HCT116 (cell line): ENCODE results near the gene ST14. TPM values are rescaled to one million over a fixed set of nuclear protein-coding genes. Genes with fewer than 3 reads are reported as not detected.

Experiments used
- ATAC-seq: fragments of 200-7000 bp; cut with Tn5 transposase; 2 replicates; pipeline ENCODE4 v1.9.1; 2020; ENCODE audit warnings: mild to moderate bottlenecking, moderate library complexity
- BruUV-seq: library from RNA; stranded (reverse); fragments of 400-500 nt; replicated peaks from 2 replicates; lab custom pipeline; 2021; lab: Mats Ljungman, UMichigan
- CTCF ChIA-PET: fragments of 300-600 bp; sonication (Branson Sonifier 250); formaldehyde crosslinking; loops from one replicate; lab custom pipeline; 2021; ENCODE audit warnings: antibody characterized with exemption; lab: Charles Lee
- POLR2A ChIA-PET: fragments of 300-600, 350-600 bp; sonication (Branson Sonifier 250); formaldehyde crosslinking; loops from one replicate; lab custom pipeline; 2021; ENCODE audit warnings: antibody characterized with exemption; lab: Charles Lee
- RAD21 ChIA-PET, 2 experiments: fragments of 300-600 bp; sonication (Branson Sonifier 250); formaldehyde crosslinking; loops; one replicate each; lab custom pipeline; 2023; ENCODE audit warnings: low total read pairs in 2 of 2; ENCODE audit not compliant: uncharacterized antibody in 2 of 2, unreplicated experiment in 2 of 2, low non-redundant PET in 1 of 2; lab: Charles Lee
- DNase-seq: peaks from one replicate; pipeline ENCODE4 v3.0.0-alpha.2; 2010; ENCODE audit warnings: low read depth, low spot score
- H2AFZ ChIP-seq: fragments of 200-600 bp; shearing (Covaris generic), sonication (generic); 2 replicates; pipeline ENCODE4 v1.6.1; 2017; ENCODE audit warnings: low read depth, mixed run types, mixed read lengths, antibody characterized with exemption, low read length; ENCODE audit not compliant: poor library complexity, severe bottlenecking
- H3K27ac ChIP-seq: 2 replicates; pipeline ENCODE4 v1.5.1; 2012; ENCODE audit warnings: low read depth, low read length
- H3K27me3 ChIP-seq: fragments of 200-600 bp; sonication (generic); 2 replicates; pipeline ENCODE4 v1.6.1; 2016; ENCODE audit warnings: mixed run types, low read length, mixed read lengths; ENCODE audit not compliant: insufficient read depth
- H3K36me3 ChIP-seq, 2 experiments: fragments of 200-500 bp in 1 of 2; fragments of 200-600 bp in 1 of 2; sonication (Bioruptor generic) in 1 of 2; sonication (generic) in 1 of 2; 2 replicates each; pipeline versions ENCODE4 v1.5.1 to v1.6.1; 2014 to 2016; ENCODE audit warnings: low read length in 2 of 2, inconsistent platforms in 1 of 2, mixed read lengths in 1 of 2, mixed run types in 1 of 2; ENCODE audit not compliant: insufficient read depth in 2 of 2, control insufficient read depth in 1 of 2
- H3K4me1 ChIP-seq, 2 experiments: fragments of 200-600 bp in 1 of 2; sonication (generic) in 1 of 2; 2 replicates each; pipeline versions ENCODE4 v1.5.1 to v1.6.1; 2012 to 2017; ENCODE audit warnings: low read length in 2 of 2, inconsistent platforms in 1 of 2, mild to moderate bottlenecking in 1 of 2, mixed read lengths in 1 of 2, mixed run types in 1 of 2, moderate library complexity in 1 of 2; ENCODE audit not compliant: insufficient read depth in 2 of 2, control insufficient read depth in 1 of 2
- H3K4me2 ChIP-seq: fragments of 200-600 bp; sonication (generic); 2 replicates; pipeline ENCODE4 v1.6.1; 2017; ENCODE audit warnings: mixed run types, low read length, mixed read lengths
- H3K4me3 ChIP-seq, 2 experiments: fragments of 200-600 bp in 1 of 2; sonication (generic) in 1 of 2; replicated peaks in 1 of 2; 2 replicates each; pipeline ENCODE4 v1.5.1; 2011 to 2016; ENCODE audit warnings: low read length in 2 of 2, control low read depth in 1 of 2, low read depth in 1 of 2, mild to moderate bottlenecking in 1 of 2, mixed read lengths in 1 of 2, mixed run types in 1 of 2
- H3K79me2 ChIP-seq: fragments of 200-600 bp; sonication (generic); 2 replicates; pipeline ENCODE4 v1.6.1; 2017; ENCODE audit warnings: mild to moderate bottlenecking, mixed run types, low read length, moderate library complexity, mixed read lengths; ENCODE audit not compliant: insufficient read depth
- H3K9ac ChIP-seq: fragments of 200-600 bp; sonication (generic); 2 replicates; pipeline ENCODE4 v1.6.1; 2016; ENCODE audit warnings: low read length, mixed read lengths
- H3K9me2 ChIP-seq: fragments of 200-600 bp; sonication (generic), shearing (Covaris generic); 2 replicates; pipeline ENCODE4 v1.6.1; 2017; ENCODE audit warnings: mixed run types, mild to moderate bottlenecking, moderate library complexity; ENCODE audit not compliant: insufficient read depth
- H3K9me3 ChIP-seq, 2 experiments: fragments of 200-500 bp in 1 of 2; fragments of 200-600 bp in 1 of 2; sonication (Bioruptor generic) in 1 of 2; sonication (generic) in 1 of 2; 2 replicates each; pipeline ENCODE4 v1.6.1; 2014 to 2017; ENCODE audit warnings: low read length in 2 of 2, mixed read lengths in 2 of 2, inconsistent platforms in 1 of 2, low read depth in 1 of 2, mild to moderate bottlenecking in 1 of 2, mixed run types in 1 of 2, moderate library complexity in 1 of 2; ENCODE audit not compliant: control insufficient read depth in 1 of 2, insufficient read depth in 1 of 2
- H4K20me1 ChIP-seq: fragments of 200-600 bp; sonication (generic), shearing (Covaris generic); 2 replicates; pipeline ENCODE4 v1.6.1; 2017; ENCODE audit warnings: mixed run types, mild to moderate bottlenecking, moderate library complexity; ENCODE audit not compliant: insufficient read depth
- CBX3 ChIP-seq: IDR thresholded peaks from 2 replicates; pipeline ENCODE4 v1.6.1; 2012; ENCODE audit warnings: low read depth
- CEBPB ChIP-seq: IDR thresholded peaks from 2 replicates; pipeline ENCODE4 v1.6.1; 2012; ENCODE audit warnings: low read depth
- EGR1 ChIP-seq: IDR thresholded peaks from 2 replicates; pipeline ENCODE4 v1.6.1; 2012; ENCODE audit warnings: low read depth
- ELF1 ChIP-seq: IDR thresholded peaks from 2 replicates; pipeline ENCODE4 v1.6.1; 2012; ENCODE audit warnings: low read depth, borderline replicate concordance
- FOSL1 ChIP-seq: IDR thresholded peaks from 2 replicates; pipeline ENCODE4 v1.6.1; 2012; ENCODE audit warnings: low read depth
- JUND ChIP-seq: IDR thresholded peaks from 2 replicates; pipeline ENCODE4 v1.6.1; 2012
- POLR2A ChIP-seq: IDR thresholded peaks from 2 replicates; pipeline ENCODE4 v1.7.0; 2011; ENCODE audit warnings: borderline replicate concordance; ENCODE audit not compliant: insufficient read depth, insufficient read length; ENCODE audit errors: extremely low read depth
- POLR2AphosphoS5 ChIP-seq: IDR thresholded peaks from 2 replicates; pipeline ENCODE4 v1.6.1; 2011; ENCODE audit warnings: mild to moderate bottlenecking, low read depth, low read length, moderate library complexity
- SIN3A ChIP-seq: IDR thresholded peaks from 2 replicates; pipeline ENCODE4 v1.6.1; 2012; ENCODE audit warnings: low read depth
- SP1 ChIP-seq: IDR thresholded peaks from 2 replicates; pipeline ENCODE4 v1.6.1; 2012; ENCODE audit warnings: low read depth
- SRF ChIP-seq: IDR thresholded peaks from 2 replicates; pipeline ENCODE4 v1.6.1; 2012; ENCODE audit warnings: low read depth
- YY1 ChIP-seq: IDR thresholded peaks from 2 replicates; pipeline ENCODE4 v1.6.1; 2011; ENCODE audit warnings: low read length, low read depth, moderate library complexity, mild to moderate bottlenecking; ENCODE audit not compliant: insufficient replicate concordance; ENCODE audit errors: extremely low read depth
- ZFX ChIP-seq: fragments of 450-650 bp; IDR thresholded peaks from 2 replicates; pipeline ENCODE4 v1.6.1; 2017
- ZNF274 ChIP-seq: fragments of 200-500 bp; sonication (Bioruptor generic); IDR thresholded peaks from 2 replicates; pipeline ENCODE4 v1.6.1; 2014; ENCODE audit warnings: mild to moderate bottlenecking, low read depth, low read length, inconsistent platforms
- intact Hi-C: fragments of 100-400 bp; cut with micrococcal nuclease; formaldehyde crosslinking; loops from 2 replicates; pipeline ENCODE4 v1.10.0; 2022
- total RNA-seq: library from RNA; stranded (reverse); gene quantifications from one replicate; pipeline ENCODE4 v1.2.1, GENCODE V29; 2021; ENCODE audit not compliant: unreplicated experiment
- TF ChIP-seq, protein P1 (sequence below): IDR thresholded peaks from 2 replicates; pipeline ENCODE4 v1.6.1; 2012
- TF ChIP-seq, protein P2 (sequence below): IDR thresholded peaks from 2 replicates; pipeline ENCODE4 v1.6.1; 2012; ENCODE audit warnings: low read depth
- TF ChIP-seq, protein P3 (sequence below), 3 experiments: fragments of 200-600 bp in 1 of 3; sonication (generic) in 1 of 3; IDR thresholded peaks in 2 of 3; conservative IDR thresholded peaks in 1 of 3; 2 replicates each; pipeline ENCODE4 v1.5.1; 2012 to 2017; ENCODE audit warnings: low read depth in 2 of 3, low read length in 2 of 3, antibody characterized with exemption in 1 of 3, borderline replicate concordance in 1 of 3, control low read depth in 1 of 3, mild to moderate bottlenecking in 1 of 3, mixed read lengths in 1 of 3, mixed run types in 1 of 3, moderate library complexity in 1 of 3; ENCODE audit not compliant: insufficient read depth in 1 of 3

ST14 gene
- total RNA-seq, 1 experiment from 2014 or later: 107 TPM

DNA sequence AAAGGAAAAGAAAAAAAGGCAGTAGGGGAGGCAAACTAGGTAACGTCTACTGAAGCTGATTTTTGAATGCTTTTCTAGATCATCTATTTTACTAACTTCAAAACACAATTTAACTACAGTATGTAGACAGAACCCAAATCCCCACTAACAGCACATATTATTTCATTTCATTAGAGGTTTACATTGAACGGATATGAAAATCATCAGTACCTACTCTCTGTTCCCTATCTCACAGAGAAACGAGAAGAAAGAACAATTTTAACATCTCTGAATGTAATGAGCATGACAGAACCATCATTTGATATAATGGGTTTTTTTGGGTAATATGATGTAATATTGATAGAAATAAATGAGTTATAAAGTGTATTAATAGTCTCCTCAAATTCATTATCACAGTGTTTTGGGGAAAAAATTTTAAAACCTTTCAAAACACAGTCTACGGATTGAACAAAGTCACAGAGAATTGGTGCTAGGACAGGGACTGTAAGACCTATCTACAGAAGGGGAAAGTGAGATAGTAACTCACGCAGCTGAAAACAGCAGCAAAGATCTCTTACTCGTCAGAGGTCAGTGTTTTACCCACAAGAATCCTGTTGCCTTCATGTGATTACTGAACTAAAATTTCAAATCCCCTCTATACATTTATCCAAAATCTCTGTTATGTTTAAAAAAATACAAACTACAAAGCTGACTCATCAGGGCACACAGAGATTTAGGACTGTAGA, 77.9 kb downstream of the ST14 start:
- TF ChIP-seq ZFX (no peak), SP1 (no peak), EGR1 (no peak), ELF1 (no peak), JUND (no peak), SIN3A (no peak), POLR2AphosphoS5 (no peak), YY1 (no peak), ZNF274 (no peak), SRF (no peak), CEBPB (no peak), POLR2A (no peak)
- TF ChIP-seq, protein P1, sequence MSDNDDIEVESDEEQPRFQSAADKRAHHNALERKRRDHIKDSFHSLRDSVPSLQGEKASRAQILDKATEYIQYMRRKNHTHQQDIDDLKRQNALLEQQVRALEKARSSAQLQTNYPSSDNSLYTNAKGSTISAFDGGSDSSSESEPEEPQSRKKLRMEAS: no peak
- Histone ChIP-seq H3K4me2 (no peak overlapping the region), H3K9me3 (no peaks in the 10 kb centered on the region), H3K36me3 (0 out of 4 replicates have a peak, but pooled peaks cover 0 to 4% of the 10 kb centered on the region in 2 experiments), H3K9me2 (no peaks in the 10 kb centered on the region), H4K20me1 (no peaks in the 10 kb centered on the region), H3K27me3 (no peaks in the 10 kb centered on the region), H3K9ac (no peak overlapping the region), H3K27ac (no peak overlapping the region), H3K4me3 (no peak overlapping the region), H3K79me2 (no peaks in the 10 kb centered on the region), H2AFZ (no peak overlapping the region), H3K4me1 (no peaks in the 10 kb centered on the region)
- BruUV-seq: no TSS peak
- intact Hi-C loops: no loop called here
- no peak for DNase-seq
- CTCF ChIA-PET: no interaction called here
- POLR2A ChIA-PET: no interaction called here
- no peak for ATAC-seq
- RAD21 ChIA-PET: no interaction called here

DNA sequence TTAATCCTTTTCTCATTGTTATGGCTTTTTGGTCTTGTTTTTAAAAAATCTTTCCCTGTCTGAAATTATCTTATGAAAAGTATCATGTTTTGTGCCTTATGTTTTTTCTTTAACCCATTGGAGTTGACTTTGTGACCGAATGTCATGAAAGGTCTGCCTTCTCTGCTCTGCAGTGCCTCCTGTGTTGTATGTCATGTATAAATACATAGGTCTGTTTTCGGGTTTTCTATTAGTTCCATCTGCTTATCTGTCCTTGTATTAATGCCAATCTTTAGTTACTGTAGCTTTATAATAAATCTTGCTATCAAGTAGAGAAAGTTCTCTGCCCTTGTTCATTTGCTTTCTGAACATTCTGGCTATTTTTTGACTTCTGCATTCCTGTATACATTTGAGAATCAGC, 82.1 kb downstream of the ST14 start:
- POLR2A ChIA-PET: no interaction called here
- CTCF ChIA-PET: no interaction called here
- no peak overlapping the region for H3K4me3 ChIP-seq
- RAD21 ChIA-PET: no interaction called here
- no peaks in the 10 kb centered on the region for H3K27me3 ChIP-seq
- no peaks in the 10 kb centered on the region for H3K9me3 ChIP-seq
- BruUV-seq: no TSS peak
- TF ChIP-seq POLR2A (no peak), FOSL1 (no peak), CBX3 (no peak), SIN3A (no peak)
- TF ChIP-seq, protein P2, sequence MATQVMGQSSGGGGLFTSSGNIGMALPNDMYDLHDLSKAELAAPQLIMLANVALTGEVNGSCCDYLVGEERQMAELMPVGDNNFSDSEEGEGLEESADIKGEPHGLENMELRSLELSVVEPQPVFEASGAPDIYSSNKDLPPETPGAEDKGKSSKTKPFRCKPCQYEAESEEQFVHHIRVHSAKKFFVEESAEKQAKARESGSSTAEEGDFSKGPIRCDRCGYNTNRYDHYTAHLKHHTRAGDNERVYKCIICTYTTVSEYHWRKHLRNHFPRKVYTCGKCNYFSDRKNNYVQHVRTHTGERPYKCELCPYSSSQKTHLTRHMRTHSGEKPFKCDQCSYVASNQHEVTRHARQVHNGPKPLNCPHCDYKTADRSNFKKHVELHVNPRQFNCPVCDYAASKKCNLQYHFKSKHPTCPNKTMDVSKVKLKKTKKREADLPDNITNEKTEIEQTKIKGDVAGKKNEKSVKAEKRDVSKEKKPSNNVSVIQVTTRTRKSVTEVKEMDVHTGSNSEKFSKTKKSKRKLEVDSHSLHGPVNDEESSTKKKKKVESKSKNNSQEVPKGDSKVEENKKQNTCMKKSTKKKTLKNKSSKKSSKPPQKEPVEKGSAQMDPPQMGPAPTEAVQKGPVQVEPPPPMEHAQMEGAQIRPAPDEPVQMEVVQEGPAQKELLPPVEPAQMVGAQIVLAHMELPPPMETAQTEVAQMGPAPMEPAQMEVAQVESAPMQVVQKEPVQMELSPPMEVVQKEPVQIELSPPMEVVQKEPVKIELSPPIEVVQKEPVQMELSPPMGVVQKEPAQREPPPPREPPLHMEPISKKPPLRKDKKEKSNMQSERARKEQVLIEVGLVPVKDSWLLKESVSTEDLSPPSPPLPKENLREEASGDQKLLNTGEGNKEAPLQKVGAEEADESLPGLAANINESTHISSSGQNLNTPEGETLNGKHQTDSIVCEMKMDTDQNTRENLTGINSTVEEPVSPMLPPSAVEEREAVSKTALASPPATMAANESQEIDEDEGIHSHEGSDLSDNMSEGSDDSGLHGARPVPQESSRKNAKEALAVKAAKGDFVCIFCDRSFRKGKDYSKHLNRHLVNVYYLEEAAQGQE: no peak
- TF ChIP-seq, protein P1: no peak
- TF ChIP-seq, protein P3, sequence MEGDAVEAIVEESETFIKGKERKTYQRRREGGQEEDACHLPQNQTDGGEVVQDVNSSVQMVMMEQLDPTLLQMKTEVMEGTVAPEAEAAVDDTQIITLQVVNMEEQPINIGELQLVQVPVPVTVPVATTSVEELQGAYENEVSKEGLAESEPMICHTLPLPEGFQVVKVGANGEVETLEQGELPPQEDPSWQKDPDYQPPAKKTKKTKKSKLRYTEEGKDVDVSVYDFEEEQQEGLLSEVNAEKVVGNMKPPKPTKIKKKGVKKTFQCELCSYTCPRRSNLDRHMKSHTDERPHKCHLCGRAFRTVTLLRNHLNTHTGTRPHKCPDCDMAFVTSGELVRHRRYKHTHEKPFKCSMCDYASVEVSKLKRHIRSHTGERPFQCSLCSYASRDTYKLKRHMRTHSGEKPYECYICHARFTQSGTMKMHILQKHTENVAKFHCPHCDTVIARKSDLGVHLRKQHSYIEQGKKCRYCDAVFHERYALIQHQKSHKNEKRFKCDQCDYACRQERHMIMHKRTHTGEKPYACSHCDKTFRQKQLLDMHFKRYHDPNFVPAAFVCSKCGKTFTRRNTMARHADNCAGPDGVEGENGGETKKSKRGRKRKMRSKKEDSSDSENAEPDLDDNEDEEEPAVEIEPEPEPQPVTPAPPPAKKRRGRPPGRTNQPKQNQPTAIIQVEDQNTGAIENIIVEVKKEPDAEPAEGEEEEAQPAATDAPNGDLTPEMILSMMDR (IDR thresholded peaks at IDR 0.05 in 2 of 3, conservative IDR thresholded peaks at IDR 0.05 in 1 of 3; ENCODE audit: borderline replicate concordance in 1 of 3, insufficient read depth in 1 of 3, low read depth in 2 of 3, low read length in 2 of 3): peak in 1 of 3 experiments; percentile 33; a peak in 1 of 6 replicates
- H2AFZ ChIP-seq: no peak overlapping the region
- DNase-seq: no peak
- H4K20me1 ChIP-seq: peaks cover 3% of the 10 kb centered on the region; the same call in 1 of the 2 replicates
- intact Hi-C loops: no loop called here
- no peaks in the 10 kb centered on the region for H3K9me2 ChIP-seq
- no peak overlapping the region for H3K9ac ChIP-seq
- H3K27ac ChIP-seq: no peak overlapping the region
- no peaks in the 10 kb centered on the region for H3K79me2 ChIP-seq
- no peak for ATAC-seq
- H3K4me1 ChIP-seq: no peaks in the 10 kb centered on the region
- H3K4me2 ChIP-seq: no peak overlapping the region
- 0 out of 4 replicates have a peak, but pooled peaks cover 0 to 1% of the 10 kb centered on the region in 2 experiments for H3K36me3 ChIP-seq
